Gastrocnemius medialis (tissue), 4 donors: Measurements from ENCODE around the gene ALOX5. TPM values are rescaled to one million over a fixed set of nuclear protein-coding genes. Genes with fewer than 3 reads are reported as not detected.

ENCODE experiments used
- ATAC-seq, 2 donors: fragments of 150-250 bp; one replicate each; pipeline ENCODE4 v1.9.1; 2016
- DNase-seq, 2 donors: peaks; one replicate each; pipeline ENCODE4 v3.0.0-alpha.2; 2019
- H3K27ac ChIP-seq, 4 donors: fragments of 200-600 bp; sonication (generic); 1 replicate in 1 of 4; 2 replicates in 3 of 4; pipeline ENCODE4 v1.5.1; 2016 to 2018; ENCODE audit warnings: mild to moderate bottlenecking in 2 of 4, moderate library complexity in 1 of 4
- H3K27me3 ChIP-seq, 3 donors: fragments of 200-600 bp; sonication (generic) in 2 of 3; 1 replicate in 1 of 3; 2 replicates in 2 of 3; pipeline versions ENCODE4 v1.5.1 to v1.6.0; 2016 to 2019; ENCODE audit warnings: mild to moderate bottlenecking in 1 of 3, moderate library complexity in 1 of 3
- H3K36me3 ChIP-seq, 2 donors: fragments of 200-600 bp; sonication (generic) in 1 of 2; one replicate each; pipeline ENCODE4 v1.5.1; 2017 to 2018
- H3K4me1 ChIP-seq, 2 donors: fragments of 200-600 bp; sonication (generic) in 1 of 2; one replicate each; pipeline ENCODE4 v1.5.1; 2016 to 2017; ENCODE audit warnings: mild to moderate bottlenecking in 2 of 2
- H3K4me3 ChIP-seq, 4 donors: fragments of 200-600 bp; sonication (generic) in 3 of 4; 1 replicate in 1 of 4; 2 replicates in 3 of 4; pipeline ENCODE4 v1.5.1; 2016 to 2019; ENCODE audit warnings: mild to moderate bottlenecking in 2 of 4
- H3K9me3 ChIP-seq, 3 donors: fragments of 200-600 bp; sonication (generic) in 2 of 3; 1 replicate in 1 of 3; 2 replicates in 2 of 3; pipeline ENCODE4 v1.5.1; 2016 to 2019
- POLR2A ChIP-seq, 2 donors: fragments of 450-650 bp; IDR thresholded peaks; one replicate each; pipeline ENCODE4 v1.6.1; 2017; ENCODE audit warnings: antibody characterized with exemption in 2 of 2, mild to moderate bottlenecking in 2 of 2, moderate library complexity in 2 of 2
- in situ Hi-C, 4 donors: fragments of 200-750 bp; cut with MboI; loops; one replicate each; pipeline versions ENCODE4 v1.15.0 to v1.8.0; 2017; ENCODE audit warnings: low sequenced_read_pairs in 4 of 4
- intact Hi-C: fragments of 100-400 bp; cut with DNase I; formaldehyde crosslinking; loops from one replicate; pipeline ENCODE4 v1.15.1; 2023; ENCODE audit warnings: low total_unique reads
- total RNA-seq, 4 donors: library from RNA; depleted of rRNA; stranded (reverse); fragments of >200 nt; gene quantifications; one replicate each; pipeline versions ENCODE4 v1.1.0 to v1.2.3, GENCODE V29; 2016
- TF ChIP-seq, protein P1 (sequence below), 5 experiments: fragments of 450-650 bp in 3 of 5; fragments of 200-600 bp in 2 of 5; sonication (generic) in 2 of 5; IDR thresholded peaks in 4 of 5; conservative IDR thresholded peaks in 1 of 5; 1 replicate in 4 of 5; 2 replicates in 1 of 5; pipeline ENCODE4 v1.5.1; 2016 to 2019; ENCODE audit warnings: antibody characterized with exemption in 5 of 5, mild to moderate bottlenecking in 3 of 5, moderate library complexity in 3 of 5

The ALOX5 gene
- total RNA-seq, 4 donors from 2014 or later, result 1.5 to 10.8 (median 4.2) TPM

DNA sequence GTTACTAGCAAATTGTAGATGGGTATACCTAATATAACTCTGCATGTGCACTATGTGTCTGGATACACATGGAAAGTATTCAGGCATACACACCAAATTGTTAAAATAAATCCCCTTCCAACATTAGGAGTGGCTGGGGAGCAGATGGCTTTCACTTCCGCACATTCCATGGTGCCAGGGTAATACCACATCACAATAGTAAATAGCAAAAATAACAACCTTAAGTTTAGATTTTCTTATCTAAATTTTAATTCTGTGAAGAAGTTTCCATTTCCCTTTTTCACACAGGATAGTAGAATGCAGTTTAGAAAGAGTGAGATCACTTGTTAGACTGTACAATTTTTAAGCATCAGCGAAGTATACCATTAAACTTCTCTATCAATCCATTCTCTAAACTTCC, 5.8 kb upstream of the ALOX5 start:
- TF ChIP-seq POLR2A (IDR thresholded peaks at IDR 0.05), result no peak
- TF ChIP-seq, protein P1, sequence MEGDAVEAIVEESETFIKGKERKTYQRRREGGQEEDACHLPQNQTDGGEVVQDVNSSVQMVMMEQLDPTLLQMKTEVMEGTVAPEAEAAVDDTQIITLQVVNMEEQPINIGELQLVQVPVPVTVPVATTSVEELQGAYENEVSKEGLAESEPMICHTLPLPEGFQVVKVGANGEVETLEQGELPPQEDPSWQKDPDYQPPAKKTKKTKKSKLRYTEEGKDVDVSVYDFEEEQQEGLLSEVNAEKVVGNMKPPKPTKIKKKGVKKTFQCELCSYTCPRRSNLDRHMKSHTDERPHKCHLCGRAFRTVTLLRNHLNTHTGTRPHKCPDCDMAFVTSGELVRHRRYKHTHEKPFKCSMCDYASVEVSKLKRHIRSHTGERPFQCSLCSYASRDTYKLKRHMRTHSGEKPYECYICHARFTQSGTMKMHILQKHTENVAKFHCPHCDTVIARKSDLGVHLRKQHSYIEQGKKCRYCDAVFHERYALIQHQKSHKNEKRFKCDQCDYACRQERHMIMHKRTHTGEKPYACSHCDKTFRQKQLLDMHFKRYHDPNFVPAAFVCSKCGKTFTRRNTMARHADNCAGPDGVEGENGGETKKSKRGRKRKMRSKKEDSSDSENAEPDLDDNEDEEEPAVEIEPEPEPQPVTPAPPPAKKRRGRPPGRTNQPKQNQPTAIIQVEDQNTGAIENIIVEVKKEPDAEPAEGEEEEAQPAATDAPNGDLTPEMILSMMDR (IDR thresholded peaks at IDR 0.05 in 4 of 5, conservative IDR thresholded peaks at IDR 0.05 in 1 of 5), result no peak
- H3K27me3 ChIP-seq, result peaks cover 7 to 20% (median 14%) of the 10 kb centered on the region in 3 donors
- in situ Hi-C loops, result no loop called here
- H3K27ac ChIP-seq, result no peak overlapping the region
- intact Hi-C loops, result no loop called here
- H3K36me3 ChIP-seq, result no peaks in the 10 kb centered on the region
- ATAC-seq, result no peak
- DNase-seq, result no peak
- no peaks in the 10 kb centered on the region for H3K9me3 ChIP-seq
- no peaks in the 10 kb centered on the region for H3K4me1 ChIP-seq
- H3K4me3 ChIP-seq, result no peak overlapping the region

DNA sequence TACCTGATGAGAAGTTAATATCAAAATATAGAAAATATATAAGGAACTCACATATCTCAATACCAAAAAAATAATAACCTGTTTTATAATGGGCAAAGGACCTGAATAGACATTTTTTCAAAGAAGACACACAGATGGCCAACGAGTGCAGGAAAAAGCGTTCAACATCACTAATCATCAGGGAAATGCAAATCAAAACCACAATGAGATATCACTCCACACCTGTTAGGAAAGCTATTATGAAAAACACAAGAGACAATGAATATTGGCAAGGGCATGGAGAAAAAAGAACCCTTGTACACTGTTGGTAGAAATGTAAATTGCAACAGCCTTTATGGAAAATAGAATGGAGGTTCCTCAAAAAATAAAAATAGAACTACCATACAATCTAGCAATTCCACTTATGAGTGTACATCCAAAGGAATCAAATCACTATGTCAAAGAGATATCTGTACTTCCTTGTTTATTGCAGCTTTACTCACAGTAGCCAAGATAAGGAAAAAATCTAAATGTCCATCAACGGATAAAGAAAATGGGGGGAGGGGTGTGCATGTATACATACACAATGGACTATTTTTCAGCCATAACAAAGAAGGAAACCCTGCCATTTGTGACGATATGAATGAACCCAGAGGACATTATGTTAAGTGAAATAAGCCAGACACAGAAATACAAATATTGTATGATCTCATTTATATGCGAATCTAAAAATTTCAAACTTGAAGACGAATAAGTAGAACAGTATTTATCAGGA, 3.6 kb upstream of the ALOX5 start:
- Histone ChIP-seq H3K27ac (no peak overlapping the region), H3K27me3 (peaks cover 20 to 42% (median 36%) of the 10 kb centered on the region in 3 donors), H3K36me3 (no peaks in the 10 kb centered on the region), H3K4me3 (no peak overlapping the region), H3K4me1 (peaks cover 0 to 8% of the 10 kb centered on the region in 2 donors), H3K9me3 (no peaks in the 10 kb centered on the region)
- intact Hi-C loops, result no loop called here
- no peak for TF ChIP-seq POLR2A (IDR thresholded peaks at IDR 0.05)
- TF ChIP-seq, protein P1 (IDR thresholded peaks at IDR 0.05 in 4 of 5, conservative IDR thresholded peaks at IDR 0.05 in 1 of 5), result no peak
- in situ Hi-C loops, result no loop called here
- DNase-seq (no peak), ATAC-seq (no peak)

DNA sequence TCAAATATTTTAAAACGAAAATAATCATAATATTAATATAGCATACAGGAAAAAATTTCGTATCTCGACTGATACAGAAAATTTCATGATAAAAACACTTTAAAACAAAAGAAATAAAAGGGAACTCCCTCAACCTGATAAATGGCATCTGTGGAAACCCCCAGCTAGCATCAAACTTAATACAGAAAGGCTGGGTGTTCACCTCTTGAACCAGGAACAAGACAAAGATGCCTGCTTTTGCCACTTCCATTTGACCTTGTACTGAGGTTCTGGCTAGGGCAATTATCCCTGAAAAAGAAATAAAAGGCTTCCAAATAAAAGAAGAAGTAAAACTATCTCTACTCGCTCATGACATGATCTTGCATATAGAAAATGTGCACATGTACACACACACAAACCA, 2.5 kb upstream of the ALOX5 start:
- DNase-seq, result no peak
- no peak for TF ChIP-seq POLR2A (IDR thresholded peaks at IDR 0.05)
- TF ChIP-seq, protein P1 (IDR thresholded peaks at IDR 0.05 in 4 of 5, conservative IDR thresholded peaks at IDR 0.05 in 1 of 5), result no peak
- no peak overlapping the region for H3K27ac ChIP-seq
- H3K4me3 ChIP-seq, result no peak overlapping the region
- H3K4me1 ChIP-seq, result peaks cover 0 to 8% of the 10 kb centered on the region in 2 donors
- no peak for ATAC-seq
- H3K36me3 ChIP-seq, result no peaks in the 10 kb centered on the region
- in situ Hi-C loops, result no loop called here
- no peaks in the 10 kb centered on the region for H3K9me3 ChIP-seq
- peaks cover 29 to 52% (median 47%) of the 10 kb centered on the region in 3 donors for H3K27me3 ChIP-seq
- intact Hi-C loops, result no loop called here

DNA sequence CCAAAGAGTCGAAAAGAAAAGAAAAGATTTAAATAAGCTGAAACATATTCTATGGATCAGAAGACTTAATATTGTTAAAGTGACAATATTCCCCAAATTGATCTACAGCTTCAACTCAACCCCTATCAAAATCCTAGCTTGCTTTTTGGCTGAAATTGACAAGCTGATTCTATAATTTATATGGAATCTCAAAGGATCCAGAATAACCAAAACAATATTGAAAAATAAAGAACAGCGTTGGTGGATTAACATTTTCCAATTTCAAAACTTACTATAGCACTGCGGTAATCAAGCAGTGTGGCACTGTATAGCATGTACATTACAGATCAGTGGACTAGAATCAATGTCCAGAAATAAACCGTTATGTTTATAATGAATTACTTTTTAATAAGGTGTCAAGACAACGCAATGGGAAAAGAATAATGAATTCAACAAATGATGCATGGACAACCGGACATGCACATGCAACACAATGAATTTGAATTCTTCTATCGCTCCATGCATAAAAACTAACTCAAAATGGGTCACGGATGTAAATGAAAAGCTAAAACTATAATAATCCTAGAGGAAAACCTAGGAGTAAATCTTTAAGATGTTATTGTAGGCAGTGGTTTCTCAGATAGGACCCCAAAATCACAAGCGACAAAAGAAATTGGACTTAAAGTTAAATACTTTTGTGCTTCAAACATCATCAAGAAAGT, 1.6 kb upstream of the ALOX5 start:
- intact Hi-C loops, result no loop called here
- Histone ChIP-seq H3K9me3 (no peaks in the 10 kb centered on the region), H3K4me3 (no peak overlapping the region), H3K36me3 (no peaks in the 10 kb centered on the region), H3K4me1 (peaks cover 0 to 8% of the 10 kb centered on the region in 2 donors), H3K27me3 (peaks cover 38 to 55% (median 54%) of the 10 kb centered on the region in 3 donors), H3K27ac (no peak overlapping the region)
- in situ Hi-C loops, result no loop called here
- DNase-seq (no peak), ATAC-seq (no peak)
- TF ChIP-seq POLR2A (IDR thresholded peaks at IDR 0.05), result no peak
- TF ChIP-seq, protein P1 (IDR thresholded peaks at IDR 0.05 in 4 of 5, conservative IDR thresholded peaks at IDR 0.05 in 1 of 5), result no peak
